Gastrocnemius medialis (tissue), 4 donors: Measurements from ENCODE around the gene GUCY2D.

Source experiments
- CTCF ChIP-seq, 5 experiments: fragments of 450-650 bp in 3 of 5; fragments of 200-600 bp in 2 of 5; sonication (generic) in 2 of 5; IDR thresholded peaks in 4 of 5; conservative IDR thresholded peaks in 1 of 5; 1 replicate in 4 of 5; 2 replicates in 1 of 5; pipeline ENCODE4 v1.5.1; 2016 to 2019; ENCODE audit warnings: antibody characterized with exemption in 5 of 5, mild to moderate bottlenecking in 3 of 5, moderate library complexity in 3 of 5
- POLR2A ChIP-seq, 2 donors: fragments of 450-650 bp; IDR thresholded peaks; one replicate each; pipeline ENCODE4 v1.6.1; 2017; ENCODE audit warnings: antibody characterized with exemption in 2 of 2, mild to moderate bottlenecking in 2 of 2, moderate library complexity in 2 of 2

- TF ChIP-seq CTCF (IDR thresholded peaks at IDR 0.05 in 4 of 5, conservative IDR thresholded peaks at IDR 0.05 in 1 of 5) (no peak), POLR2A (IDR thresholded peaks at IDR 0.05) (no peak)
Measured at GRCh38 chr17:7984904-7985303, 17.5 kb upstream of the GUCY2D start.
